NK-92 treated with Interleukin-12 subunit alpha and Interleukin-12 subunit beta, amount 100 ng/mL, for 24 hours (cell line): ENCODE data around the gene DNAJA4.

Experiments
- DNase-seq: peaks from one replicate; lab custom pipeline; 2025; lab: John Stamatoyannopoulos, UW

Gene DNAJA4

DNA sequence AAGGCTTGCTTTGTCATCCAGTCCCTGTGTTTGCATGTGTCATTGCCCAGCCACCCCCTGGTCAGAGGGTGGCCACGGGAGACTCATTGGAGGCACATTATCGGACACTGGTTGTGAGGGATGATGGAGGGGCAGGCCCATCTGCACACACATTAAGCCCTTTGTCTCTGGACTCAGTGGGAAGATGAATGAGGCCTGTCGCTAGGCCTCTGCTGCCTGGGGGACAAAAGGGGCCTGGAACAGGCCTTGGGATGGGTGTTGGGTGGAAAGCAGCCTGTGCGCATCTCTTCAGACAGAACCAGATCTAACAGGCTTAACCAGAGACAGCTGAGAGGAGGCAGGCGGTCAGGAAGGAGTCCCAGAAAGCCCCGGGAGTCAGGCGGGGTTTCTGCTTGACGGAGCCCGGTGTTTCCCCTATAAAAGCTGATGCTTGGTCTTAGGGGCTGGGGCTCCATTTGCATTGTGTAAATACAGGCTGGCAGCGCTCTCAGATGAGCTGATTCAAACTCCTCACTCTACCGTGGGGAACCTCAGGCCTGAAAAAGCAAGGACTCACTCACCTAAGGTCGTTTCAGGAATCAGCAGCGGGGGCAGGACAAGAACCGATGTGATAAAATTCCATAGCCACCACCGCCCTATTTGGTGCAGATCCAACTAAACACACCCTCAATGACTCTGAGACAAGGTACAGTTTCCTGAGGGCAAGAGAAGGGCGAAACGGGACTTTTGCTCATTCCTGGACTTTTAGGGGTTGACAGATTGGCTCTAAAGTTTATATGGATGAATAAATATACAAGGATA is 52.1 kb downstream of the DNAJA4 start:
- no peak for DNase-seq

DNA sequence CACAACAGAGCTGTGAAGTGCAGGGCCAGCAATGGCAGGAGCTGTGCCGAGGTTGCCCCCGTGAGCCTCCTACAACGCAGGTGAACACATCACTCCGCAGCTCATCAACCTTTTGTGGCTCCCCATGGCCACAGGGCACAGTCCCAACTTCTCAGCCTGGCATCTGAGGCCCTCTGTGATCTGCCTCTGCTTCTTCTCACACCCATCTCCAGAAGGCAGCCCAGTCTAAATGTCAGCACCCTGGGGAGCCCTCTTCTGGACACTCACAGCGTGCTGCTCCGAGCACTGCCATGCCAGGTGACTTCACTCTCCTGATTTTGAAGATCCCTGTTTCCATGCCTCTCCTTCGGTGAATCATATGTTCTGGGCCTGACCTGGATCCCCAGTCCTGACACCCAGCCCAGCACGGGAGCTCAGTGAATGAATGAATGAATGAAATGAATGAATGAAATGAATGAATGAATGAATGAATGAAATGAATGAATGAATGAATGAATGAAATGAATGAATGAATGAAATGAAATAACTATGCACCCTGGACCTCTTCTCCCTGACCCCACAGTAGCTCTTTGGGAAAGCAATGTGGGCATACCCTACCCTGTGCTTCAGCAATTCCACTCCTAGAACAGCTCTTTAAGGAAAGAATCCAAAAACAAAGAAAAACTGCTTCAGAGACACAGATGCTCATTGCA is 52.9 kb downstream of the DNAJA4 start:
- DNase-seq, result no peak

DNA sequence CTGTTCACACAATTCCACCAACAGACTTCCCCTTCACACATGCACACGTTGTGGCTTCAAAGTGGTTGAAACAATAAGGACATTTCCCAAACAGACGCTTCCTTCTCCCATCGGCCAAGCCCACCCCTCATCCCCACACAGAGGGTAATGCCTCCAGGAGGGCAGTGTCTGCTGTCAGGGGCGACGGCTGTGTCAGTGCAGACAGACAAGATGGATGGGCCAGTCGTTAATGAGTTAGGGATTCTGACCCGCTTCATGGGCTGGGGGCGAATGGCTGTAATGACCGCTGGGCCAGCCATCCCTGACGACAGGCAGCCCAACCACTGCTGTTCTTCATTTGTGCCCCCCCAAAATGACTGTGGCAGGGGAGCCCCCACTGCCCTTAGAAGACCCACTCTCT is 55.2 kb downstream of the DNAJA4 start:
- no peak for DNase-seq

DNA sequence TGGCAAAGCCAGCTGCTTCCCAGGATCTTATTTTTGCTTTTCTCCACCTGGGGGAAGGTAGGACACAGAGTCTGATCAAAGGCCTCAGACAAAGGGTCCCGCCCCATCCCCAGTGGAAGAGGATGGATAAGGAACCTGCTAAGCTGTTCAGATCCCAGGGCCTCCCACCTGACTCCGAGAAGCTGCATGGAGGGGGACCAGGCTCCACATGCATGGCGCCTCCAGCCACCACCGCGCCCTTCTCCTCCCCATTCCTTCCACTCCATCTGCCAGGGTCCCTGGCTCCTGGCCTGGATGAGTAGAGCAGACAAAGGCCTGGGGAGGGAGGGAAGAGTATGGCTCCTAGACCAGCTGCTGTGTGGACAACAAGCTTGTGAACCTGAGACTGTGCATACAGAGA is 55.8 kb downstream of the DNAJA4 start:
- DNase-seq, result no peak

DNA sequence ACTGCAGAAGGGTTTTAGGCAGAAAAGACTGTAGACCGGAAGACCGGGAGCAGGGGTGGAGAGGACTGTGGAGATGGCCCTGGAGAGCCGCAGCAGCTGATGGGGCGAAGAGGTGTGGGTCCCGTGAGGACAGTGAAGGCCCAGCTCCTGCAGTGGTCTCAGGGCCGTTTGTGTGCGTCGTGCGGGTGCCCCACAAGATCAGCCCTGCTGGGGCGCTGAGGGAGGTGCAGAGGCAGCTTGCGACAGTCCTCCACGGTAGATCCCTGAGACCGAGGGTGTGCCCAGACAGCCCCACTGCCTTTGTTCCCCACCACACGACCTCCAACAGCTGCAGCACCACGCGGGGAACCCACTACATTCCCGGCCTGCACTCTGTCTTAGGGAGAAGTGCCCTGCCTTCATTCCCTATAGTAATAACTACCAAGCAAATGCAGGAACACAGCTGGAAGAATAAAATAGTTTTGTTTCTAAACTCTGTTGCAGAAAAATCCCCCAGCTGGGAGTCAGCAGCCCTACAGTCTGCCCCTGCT is 56.7 kb downstream of the DNAJA4 start:
- no peak for DNase-seq

DNA sequence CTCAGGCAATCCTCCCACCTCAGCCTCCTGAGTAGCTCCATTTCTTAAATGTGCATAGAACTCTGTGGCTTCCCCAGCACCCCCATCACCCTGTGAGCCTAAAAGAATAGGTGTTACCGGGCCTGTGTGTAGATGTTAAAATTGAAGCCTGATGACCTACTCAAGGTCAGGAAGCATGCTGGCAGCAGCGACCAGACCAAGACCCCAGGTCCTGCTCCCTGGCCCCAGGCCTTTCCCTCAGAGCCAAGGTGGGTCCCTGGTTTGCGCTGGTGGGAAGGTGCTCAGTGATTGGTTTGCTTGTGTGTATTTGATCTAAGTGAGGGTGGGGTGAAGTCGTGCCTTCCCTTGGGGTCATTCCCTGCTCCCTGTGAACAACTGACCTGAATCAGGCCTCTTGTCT is 57.4 kb downstream of the DNAJA4 start:
- no peak for DNase-seq

DNA sequence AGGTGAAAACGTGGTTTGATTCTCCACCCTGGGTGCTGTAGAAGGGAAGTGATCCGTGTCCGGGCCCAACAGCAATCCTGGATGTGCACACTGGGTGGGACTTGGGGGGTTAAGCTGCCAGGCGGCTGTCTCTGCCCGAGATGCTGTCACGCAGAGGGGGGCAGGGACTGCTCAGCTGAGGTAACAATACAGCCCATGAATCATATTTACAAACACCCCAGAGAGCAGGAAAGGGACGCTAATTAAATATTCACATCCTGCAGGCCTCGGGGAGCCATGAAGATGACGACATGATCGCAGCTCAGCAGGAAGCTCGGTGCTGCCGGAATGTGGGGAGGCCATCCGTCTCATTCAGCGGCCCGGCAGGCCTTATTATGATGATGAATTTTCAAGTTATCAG is 57.9 kb downstream of the DNAJA4 start:
- no peak for DNase-seq

DNA sequence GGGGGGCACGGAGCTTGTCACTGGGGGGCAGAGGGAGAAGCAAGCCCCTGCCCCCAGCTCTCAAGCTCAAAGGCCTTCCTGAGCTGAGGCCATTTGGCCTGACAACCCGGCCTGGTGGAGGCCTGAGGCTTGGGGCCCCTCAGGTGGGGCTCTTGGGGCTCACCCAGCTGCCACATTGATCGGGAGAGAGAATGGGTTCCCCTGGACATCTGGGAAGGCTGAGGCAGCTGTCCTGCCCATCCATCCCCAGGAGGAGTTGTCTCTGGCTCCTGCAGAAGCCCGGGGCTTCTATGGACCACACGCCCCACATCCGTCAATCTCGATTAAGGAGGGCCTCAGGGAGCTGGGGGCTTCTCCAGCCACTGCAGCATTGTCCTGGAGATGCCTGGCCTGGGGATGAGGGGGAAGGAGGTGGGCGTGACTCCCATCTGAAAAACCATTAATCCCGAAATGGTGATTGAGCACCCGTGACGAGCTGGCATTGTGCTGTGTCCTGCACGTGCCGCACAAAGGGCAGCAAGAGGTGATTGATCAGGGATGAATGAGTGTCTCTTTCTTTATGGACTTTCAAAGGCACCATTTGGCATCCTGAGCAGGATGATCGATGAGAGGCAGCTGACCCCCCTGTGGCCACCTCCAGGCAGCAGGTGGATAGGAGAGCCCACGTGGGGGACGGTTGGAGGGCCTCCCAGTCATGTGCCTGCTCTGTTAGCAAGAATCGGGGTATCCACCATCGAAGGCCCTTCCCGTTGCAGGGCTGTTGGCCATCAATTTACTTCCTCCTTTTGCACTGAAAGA is 58.6 kb downstream of the DNAJA4 start:
- DNase-seq, result no peak

DNA sequence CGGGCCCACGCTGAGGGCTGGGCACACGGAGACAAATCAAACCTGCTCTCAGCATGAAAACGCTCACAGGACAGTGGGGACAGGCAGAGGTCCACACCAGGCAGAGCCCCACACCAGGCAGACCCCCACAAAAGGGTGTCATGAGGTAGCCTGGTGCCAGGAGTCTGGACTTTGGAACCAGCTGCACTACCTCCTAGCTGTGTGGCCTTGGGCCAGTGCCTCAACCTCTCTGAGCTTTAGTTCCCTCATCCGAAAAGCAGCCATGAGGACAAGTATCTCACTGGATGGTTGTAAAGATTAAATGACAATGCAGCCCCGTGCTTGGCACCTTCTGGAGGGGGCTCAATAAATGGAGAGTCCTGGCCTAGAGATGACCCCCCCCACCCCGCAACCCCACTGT is 59.3 kb downstream of the DNAJA4 start:
- DNase-seq, result no peak

DNA sequence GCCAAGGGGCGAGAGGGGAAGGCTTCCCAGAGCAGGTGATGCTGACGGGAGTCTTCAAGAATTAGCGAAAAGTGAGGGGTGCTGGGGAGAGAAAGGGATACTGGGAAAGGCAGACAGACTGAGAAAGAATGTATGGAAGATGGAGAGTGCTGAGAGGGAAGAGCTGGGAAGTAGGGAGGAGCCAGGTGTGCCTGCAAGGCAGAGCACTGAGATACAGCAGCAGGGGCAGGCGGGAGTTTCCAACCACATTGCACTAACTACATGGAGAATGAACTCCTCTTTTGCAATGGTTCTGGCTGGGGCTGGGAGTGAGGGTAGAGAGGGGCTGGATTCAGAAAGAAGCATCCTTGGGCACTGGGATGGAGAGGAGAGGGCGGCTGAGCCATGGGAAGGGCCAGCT is 59.8 kb downstream of the DNAJA4 start:
- DNase-seq, result no peak

DNA sequence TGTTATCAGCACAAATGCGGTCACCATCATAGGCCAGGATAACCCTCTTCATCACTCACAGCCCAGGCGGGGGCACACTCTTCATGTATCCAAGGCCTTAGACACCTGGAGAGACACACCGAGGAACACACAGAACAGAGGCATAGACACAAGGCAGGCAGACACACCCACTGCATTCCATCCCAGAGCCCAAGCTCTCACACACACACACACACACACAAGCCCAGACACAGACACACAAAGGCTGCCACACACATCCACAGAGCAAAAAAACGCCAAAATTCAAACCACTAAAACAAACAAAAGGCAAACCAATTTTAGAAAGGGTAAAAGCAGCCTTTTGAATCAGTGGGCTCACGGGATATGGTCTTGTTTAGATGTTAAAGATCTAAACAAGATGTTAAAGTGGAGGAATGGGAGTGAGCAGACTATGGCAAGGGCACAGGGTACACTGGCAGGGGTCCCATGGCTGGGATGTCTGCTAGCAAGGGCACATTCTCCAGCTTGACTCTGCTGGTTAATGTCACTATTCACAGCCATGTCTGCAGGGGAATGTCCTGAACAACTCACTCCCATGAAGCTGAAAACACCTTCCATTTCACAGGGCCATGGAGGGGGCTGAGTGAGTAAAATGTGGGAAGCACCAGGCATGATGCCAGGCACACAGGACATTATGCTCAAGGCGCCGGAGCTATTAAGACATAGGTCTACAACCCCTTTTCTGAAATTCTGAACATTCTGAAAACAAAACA is 60.9 kb downstream of the DNAJA4 start:
- DNase-seq, result no peak

DNA sequence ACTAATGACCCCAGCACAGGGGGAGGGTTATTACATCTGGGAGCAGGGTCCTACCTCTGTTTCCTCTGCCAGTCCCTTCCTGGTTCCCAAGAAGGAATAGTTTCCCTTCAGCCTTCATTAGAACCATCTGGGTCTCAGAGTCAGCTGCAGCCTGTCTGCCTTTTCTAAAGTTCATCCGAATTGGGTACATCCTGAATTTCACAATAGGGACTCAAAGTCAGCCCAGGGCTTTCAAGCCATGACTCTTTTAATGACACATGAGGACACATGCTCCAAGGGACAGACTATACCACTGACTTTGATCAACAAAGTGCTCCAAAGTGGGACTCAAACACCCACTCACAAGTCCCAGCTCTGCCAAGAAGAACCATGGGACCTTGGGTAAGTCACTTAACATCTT is 63.1 kb downstream of the DNAJA4 start:
- no peak for DNase-seq

DNA sequence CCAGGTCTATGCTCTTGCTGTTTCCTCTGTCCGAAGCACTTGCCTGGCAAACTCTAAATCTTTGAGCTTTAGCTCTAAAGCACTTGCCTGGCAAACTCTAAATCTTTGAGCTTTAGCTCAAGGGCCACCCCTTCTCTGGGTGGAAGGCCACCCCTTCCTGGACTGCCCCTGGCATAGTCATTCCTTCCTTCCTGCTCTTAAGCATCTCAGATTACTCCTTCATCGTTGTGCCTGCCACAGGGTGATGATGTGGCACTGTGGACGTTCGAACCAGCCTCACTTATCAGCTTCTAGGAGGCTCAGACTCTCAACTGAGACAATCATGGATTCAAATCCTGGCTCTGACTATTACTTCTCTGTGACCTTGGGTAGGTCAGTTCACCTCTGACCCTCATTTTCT is 65.3 kb downstream of the DNAJA4 start:
- no peak for DNase-seq
